SW480 (cell line): Measurements from ENCODE around the gene TMEM126B.

Source experiments
- DNase-seq: peaks from one replicate; pipeline ENCODE4 v3.0.0-alpha.2; 2016; ENCODE audit warnings: low spot score

Gene TMEM126B

GRCh38 chr11:85682330-85683305 is 54.2 kb downstream of the TMEM126B start:
- DNase-seq: no peak

- DNase-seq: no peak
Measured at GRCh38 chr11:85685125-85685819, 56.9 kb downstream of the TMEM126B start.

GRCh38 chr11:85685820-85686459 is 57.5 kb downstream of the TMEM126B start, which contains the start of gene CCDC89:
Gene CCDC89, minus strand, starts transcription at chr11:85686195. Its CDS starts 65 bp downstream, at chr11:85686130.
- DNase-seq: peak; percentile 11
